HepG2 (cell line): ENCODE results near the gene CHCHD6. TPM values are rescaled to one million over a fixed set of nuclear protein-coding genes. Genes with fewer than 3 reads are reported as not detected.

Source experiments
- ATAC-seq: fragments of 200-7000 bp; cut with Tn5 transposase; 3 replicates; pipeline ENCODE4 v1.9.1; 2020; ENCODE audit warnings: mild to moderate bottlenecking, moderate library complexity
- BruUV-seq: library from RNA; stranded (reverse); fragments of 400-500 nt; replicated peaks from 2 replicates; lab custom pipeline; 2021; lab: Mats Ljungman, UMichigan
- CTCF ChIA-PET: fragments of 300-600 bp; formaldehyde crosslinking; extraction: SDS; loops from one replicate; lab custom pipeline; 2021; ENCODE audit warnings: low total read pairs, inconsistent platforms, low intra/inter-chr PET ratio; lab: Yijun Ruan, JAX
- POLR2A ChIA-PET: fragments of 350-600 bp; sonication (Branson Sonifier 250); formaldehyde crosslinking; loops from one replicate; lab custom pipeline; 2020; ENCODE audit warnings: antibody characterized with exemption, inconsistent platforms; lab: Yijun Ruan, JAX
- DNase-seq: peaks from one replicate; pipeline ENCODE4 v3.0.0-alpha.2; 2015; ENCODE audit warnings: low spot score
- FAIRE-seq: peaks from 3 replicates; lab custom pipeline; 2011; peaks lifted over from hg19 to GRCh38; lab: Jason Lieb, UNC
- H2AFZ ChIP-seq: one replicate; pipeline ENCODE4 v1.6.1; 2011; ENCODE audit warnings: low read length, inconsistent platforms
- H3K27ac ChIP-seq: fragments of 300-600 bp; 3 replicates; pipeline ENCODE4 v1.8.0; 2011; ENCODE audit warnings: mixed run types, mild to moderate bottlenecking, mixed read lengths, low read length, inconsistent platforms; ENCODE audit not compliant: insufficient read depth; ENCODE audit errors: extremely low read length
- H3K27me3 ChIP-seq, 2 experiments: fragments of 200-600 bp in 1 of 2; 2 replicates in 1 of 2; 3 replicates in 1 of 2; pipeline versions ENCODE4 v1.6.0 to v1.8.0; 2011; ENCODE audit warnings: low read length in 2 of 2, mild to moderate bottlenecking in 2 of 2, moderate library complexity in 2 of 2, inconsistent platforms in 1 of 2; ENCODE audit not compliant: insufficient read depth in 2 of 2, control insufficient read depth in 1 of 2
- H3K36me3 ChIP-seq, 2 experiments: fragments of 200-600 bp in 1 of 2; replicated peaks in 1 of 2; 2 replicates in 1 of 2; 3 replicates in 1 of 2; pipeline versions ENCODE4 v1.5.1 to v1.8.0; 2011; ENCODE audit warnings: low read length in 2 of 2, inconsistent platforms in 1 of 2; ENCODE audit not compliant: insufficient read depth in 2 of 2, control insufficient read depth in 1 of 2
- H3K4me1 ChIP-seq: 2 replicates; pipeline ENCODE4 v1.5.1; 2012; ENCODE audit warnings: low read length, inconsistent platforms; ENCODE audit not compliant: insufficient read depth
- H3K4me2 ChIP-seq: 2 replicates; pipeline ENCODE4 v1.6.0; 2011; ENCODE audit warnings: low read depth, low read length, inconsistent platforms
- H3K4me3 ChIP-seq, 3 experiments: fragments of 200-600 bp in 1 of 3; sonication (generic), shearing (Covaris generic) in 1 of 3; replicated peaks in 1 of 3; 2 replicates each; pipeline ENCODE4 v1.5.1; 2011 to 2016; ENCODE audit warnings: low read length in 3 of 3, inconsistent platforms in 2 of 3, low read depth in 2 of 3, mild to moderate bottlenecking in 2 of 3, control low read depth in 1 of 3, mixed read lengths in 1 of 3; ENCODE audit not compliant: insufficient read depth in 1 of 3
- H3K79me2 ChIP-seq: one replicate; pipeline ENCODE4 v1.6.1; 2011; ENCODE audit warnings: low read length, inconsistent platforms; ENCODE audit not compliant: insufficient read depth
- H3K9ac ChIP-seq: 2 replicates; pipeline ENCODE4 v1.6.0; 2011; ENCODE audit warnings: mild to moderate bottlenecking, low read depth, low read length, inconsistent platforms; ENCODE audit not compliant: insufficient read depth
- H3K9me3 ChIP-seq: 2 replicates; pipeline ENCODE4 v1.5.1; 2012; ENCODE audit warnings: mild to moderate bottlenecking, low read length
- H4K20me1 ChIP-seq: 2 replicates; pipeline ENCODE4 v1.6.0; 2011; ENCODE audit warnings: inconsistent platforms, mild to moderate bottlenecking, low read length, moderate library complexity; ENCODE audit not compliant: insufficient read depth
- AGO2 ChIP-seq: fragments of 200-400 bp; formaldehyde crosslinking; optimal IDR thresholded peaks from 2 replicates; pipeline ENCODE3; 2017; ENCODE audit warnings: mild to moderate bottlenecking, low read depth, low read length, moderate library complexity
- DPF2 ChIP-seq: sonication (generic); formaldehyde crosslinking; IDR thresholded peaks from 2 replicates; pipeline ENCODE4 v1.4.0; 2020; ENCODE audit warnings: mild to moderate bottlenecking, low read depth, missing genetic modification reagents, borderline replicate concordance
- EHMT2 ChIP-seq: fragments of 200-600 bp; sonication (generic); IDR thresholded peaks from 2 replicates; pipeline ENCODE4 v1.7.0; 2017; ENCODE audit warnings: antibody characterized with exemption, low read depth, low read length, borderline replicate concordance
- ERF ChIP-seq: IDR thresholded peaks from 2 replicates; pipeline ENCODE4 v1.6.1; 2018; ENCODE audit warnings: missing biosample characterization, missing genetic modification reagents
- HDAC6 ChIP-seq: fragments of 200-600 bp; sonication (generic); IDR thresholded peaks from 2 replicates; pipeline ENCODE4 v1.7.0; 2017; ENCODE audit warnings: mild to moderate bottlenecking, antibody characterized with exemption, low read length, low read depth
- MEIS1 ChIP-seq: sonication (generic); formaldehyde crosslinking; IDR thresholded peaks from 2 replicates; pipeline ENCODE4 v1.9.0; 2021; ENCODE audit warnings: mild to moderate bottlenecking, missing genetic modification reagents, moderate library complexity, borderline replicate concordance
- NAIF1 ChIP-seq: sonication (generic); formaldehyde crosslinking; IDR thresholded peaks from 2 replicates; pipeline ENCODE4 v1.5.0; 2020; ENCODE audit warnings: mild to moderate bottlenecking, missing genetic modification reagents, borderline replicate concordance
- NCOR1 ChIP-seq: fragments of 200-600 bp; sonication (generic); IDR thresholded peaks from 2 replicates; pipeline ENCODE4 v1.7.0; 2017; ENCODE audit warnings: antibody characterized with exemption, low read length, borderline replicate concordance
- SAFB2 ChIP-seq: sonication (generic); formaldehyde crosslinking; IDR thresholded peaks from 2 replicates; pipeline ENCODE4 v1.5.1; 2020; ENCODE audit warnings: missing genetic modification reagents, low read depth, mild to moderate bottlenecking, borderline replicate concordance
- ZNF552 ChIP-seq: sonication (generic); formaldehyde crosslinking; IDR thresholded peaks from 2 replicates; pipeline ENCODE4 v1.9.0; 2022; ENCODE audit warnings: missing genetic modification reagents, mild to moderate bottlenecking, borderline replicate concordance
- ZNF660 ChIP-seq: sonication (generic); formaldehyde crosslinking; IDR thresholded peaks from 2 replicates; pipeline ENCODE4 v1.5.1; 2020; ENCODE audit warnings: mild to moderate bottlenecking, low read depth, missing genetic modification reagents, borderline replicate concordance
- ZSCAN30 ChIP-seq: sonication (generic); formaldehyde crosslinking; IDR thresholded peaks from 2 replicates; pipeline ENCODE4 v1.5.0; 2020; ENCODE audit warnings: mild to moderate bottlenecking, missing genetic modification reagents
- WGBS: methylation state at CpG from one replicate; pipeline ENCODE4 v1.1.6; 2017; ENCODE audit warnings: low lambda C conversion rate; 5-methylcytosine and 5-hydroxymethylcytosine counted together
- in situ Hi-C: cut with HindIII; loops from 2 replicates; pipeline ENCODE4 v1.10.0; 2017; ENCODE audit warnings: low pct_unique_long_range_greater_than_20kb; ENCODE audit not compliant: extremely low pct_ligation_motif_present
- intact Hi-C: fragments of 100-400 bp; cut with micrococcal nuclease; formaldehyde crosslinking; loops from one replicate; pipeline ENCODE4 v1.10.0; 2022; ENCODE audit not compliant: unreplicated experiment
- polyA plus RNA-seq, 8 experiments: library from polyadenylated mRNA; depleted of rRNA in 3 of 8; stranded (reverse) in 7 of 8; unstranded in 1 of 8; fragments of >200 nt; fragmentation: Illumina TruSeq in 4 of 8; extraction: Trizol in 4 of 8; gene quantifications; 2 replicates each; pipeline versions ENCODE4 v1.2.1 to v1.2.3, GENCODE V29; 2011 to 2016; ENCODE audit warnings: low read depth in 4 of 8, missing spikeins in 1 of 8, mixed read lengths in 1 of 8; ENCODE audit not compliant: insufficient read depth in 1 of 8
- total RNA-seq, 5 experiments: library from RNA; depleted of rRNA; stranded (reverse); fragments of >200 nt; fragmentation: Illumina TruSeq; extraction: Trizol; gene quantifications; 2 replicates each; pipeline ENCODE4 v1.2.3, GENCODE V29; 2016; ENCODE audit warnings: low read depth in 1 of 5
- TF ChIP-seq, protein P1 (sequence below): sonication (generic); formaldehyde crosslinking; IDR thresholded peaks from 2 replicates; pipeline ENCODE4 v1.4.0; 2020; ENCODE audit warnings: missing genetic modification reagents
- TF ChIP-seq, protein P2 (sequence below): sonication (generic); formaldehyde crosslinking; IDR thresholded peaks from 2 replicates; pipeline ENCODE4 v1.5.0; 2020; ENCODE audit warnings: mild to moderate bottlenecking, missing genetic modification reagents

CHCHD6 gene
- total and polyA plus RNA-seq, 2 of the 13 experiments (the other 11 are each of a cell fraction or from before 2014, with no cell fraction given): 20.3 to 20.8 TPM

DNA sequence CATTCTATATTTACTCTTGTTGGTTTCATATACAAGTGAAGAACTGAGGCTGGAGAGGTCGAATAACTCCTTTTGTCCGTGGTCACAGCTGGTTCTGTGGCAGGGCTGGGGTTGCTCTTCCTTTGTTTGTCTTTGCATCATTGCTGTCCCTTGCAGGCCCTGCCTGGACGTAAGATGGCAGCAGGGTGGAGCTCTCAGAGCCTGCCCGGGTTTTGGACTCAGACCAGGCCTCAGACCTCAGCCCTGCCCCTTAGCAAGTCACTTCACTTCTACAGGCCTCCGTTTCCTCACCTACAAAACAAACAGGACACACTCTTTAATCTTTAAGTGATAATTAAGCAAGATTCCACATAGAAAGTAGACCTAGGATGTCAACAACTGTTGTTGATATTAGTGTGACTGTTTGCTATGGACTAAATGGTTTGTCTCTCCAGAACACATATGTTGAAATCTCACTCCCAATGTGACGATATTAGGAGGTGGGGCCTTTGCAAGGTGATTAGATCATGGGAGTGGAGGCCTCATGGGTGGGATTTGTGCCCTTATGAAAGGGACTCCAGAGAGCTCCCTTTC lies 213.3 kb downstream of the CHCHD6 start:
- H3K79me2 ChIP-seq: no peaks in the 10 kb centered on the region
- no peaks in the 10 kb centered on the region for H3K27me3 ChIP-seq
- no peak overlapping the region for H3K4me3 ChIP-seq
- POLR2A ChIA-PET: no interaction called here
- in situ Hi-C loops (no loop called here), intact Hi-C loops (no loop called here)
- H3K9ac ChIP-seq: no peak overlapping the region
- H3K27ac ChIP-seq: no peak overlapping the region
- no peaks in the 10 kb centered on the region for H4K20me1 ChIP-seq
- CTCF ChIA-PET: no interaction called here
- no peak overlapping the region for H3K4me2 ChIP-seq
- TF ChIP-seq, protein P1, sequence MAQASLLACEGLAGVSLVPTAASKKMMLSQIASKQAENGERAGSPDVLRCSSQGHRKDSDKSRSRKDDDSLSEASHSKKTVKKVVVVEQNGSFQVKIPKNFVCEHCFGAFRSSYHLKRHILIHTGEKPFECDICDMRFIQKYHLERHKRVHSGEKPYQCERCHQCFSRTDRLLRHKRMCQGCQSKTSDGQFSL (CRISPR knock-in tag): no peak
- TF ChIP-seq NAIF1 (CRISPR knock-in tag) (no peak), NCOR1 (no peak), ZNF660 (CRISPR knock-in tag) (no peak), ZSCAN30 (CRISPR knock-in tag) (no peak), ERF (CRISPR knock-in tag) (no peak), DPF2 (CRISPR knock-in tag) (no peak), HDAC6 (no peak), AGO2 (no peak), ZNF552 (CRISPR knock-in tag) (no peak), MEIS1 (no peak), SAFB2 (CRISPR knock-in tag) (no peak), EHMT2 (no peak)
- TF ChIP-seq, protein P2, sequence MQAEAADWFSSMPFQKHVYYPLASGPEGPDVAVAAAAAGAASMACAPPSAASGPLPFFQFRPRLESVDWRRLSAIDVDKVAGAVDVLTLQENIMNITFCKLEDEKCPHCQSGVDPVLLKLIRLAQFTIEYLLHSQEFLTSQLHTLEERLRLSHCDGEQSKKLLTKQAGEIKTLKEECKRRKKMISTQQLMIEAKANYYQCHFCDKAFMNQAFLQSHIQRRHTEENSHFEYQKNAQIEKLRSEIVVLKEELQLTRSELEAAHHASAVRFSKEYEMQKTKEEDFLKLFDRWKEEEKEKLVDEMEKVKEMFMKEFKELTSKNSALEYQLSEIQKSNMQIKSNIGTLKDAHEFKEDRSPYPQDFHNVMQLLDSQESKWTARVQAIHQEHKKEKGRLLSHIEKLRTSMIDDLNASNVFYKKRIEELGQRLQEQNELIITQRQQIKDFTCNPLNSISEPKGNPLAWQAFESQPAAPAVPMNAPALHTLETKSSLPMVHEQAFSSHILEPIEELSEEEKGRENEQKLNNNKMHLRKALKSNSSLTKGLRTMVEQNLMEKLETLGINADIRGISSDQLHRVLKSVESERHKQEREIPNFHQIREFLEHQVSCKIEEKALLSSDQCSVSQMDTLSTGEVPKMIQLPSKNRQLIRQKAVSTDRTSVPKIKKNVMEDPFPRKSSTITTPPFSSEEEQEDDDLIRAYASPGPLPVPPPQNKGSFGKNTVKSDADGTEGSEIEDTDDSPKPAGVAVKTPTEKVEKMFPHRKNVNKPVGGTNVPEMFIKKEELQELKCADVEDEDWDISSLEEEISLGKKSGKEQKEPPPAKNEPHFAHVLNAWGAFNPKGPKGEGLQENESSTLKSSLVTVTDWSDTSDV (CRISPR knock-in tag): no peak
- H2AFZ ChIP-seq: no peak overlapping the region
- peaks cover 0 to 4% of the 10 kb centered on the region in 2 experiments; a peak in 1 of 5 replicates for H3K36me3 ChIP-seq
- FAIRE-seq: no peak
- H3K4me1 ChIP-seq: peaks cover 13% of the 10 kb centered on the region
- BruUV-seq: no TSS peak
- 77% methylated on average over 6 of the region's 6 CpGs for WGBS
- no peak for ATAC-seq
- no peaks in the 10 kb centered on the region for H3K9me3 ChIP-seq
- DNase-seq: no peak
